Stimulated activated CD4-positive, alpha-beta T cell treated with anti-CD3 and anti-CD28 coated beads, Interleukin-12 subunit alpha, Interleukin-12 subunit beta, amount 100 ng/mL, for 24 hours (primary cell): ENCODE measurements around the gene ABCD1.

Experiments
- DNase-seq, 2 experiments: peaks; one replicate each; pipeline ENCODE4 v3.0.0-alpha.2; 2020; ENCODE audit warnings: low read depth in 2 of 2

ABCD1 gene

GRCh38 chrX:153762626-153763173 lies 38.0 kb downstream of the ABCD1 start:
- DNase-seq, result no peak

GRCh38 chrX:153763298-153763932 lies 38.8 kb downstream of the ABCD1 start:
- no peak for DNase-seq

GRCh38 chrX:153763989-153764755 lies 39.5 kb downstream of the ABCD1 start, which contains the start of gene PLXNB3:
TSS of gene PLXNB3 (plus strand) at chrX:153764249. CDS start at chrX:153765536, 1,287 bp downstream.
- DNase-seq, result peak; percentile 32 to 70

- no peak for DNase-seq
Observed at GRCh38 chrX:153764786-153765137, 40.1 kb downstream of the ABCD1 start.

DNA sequence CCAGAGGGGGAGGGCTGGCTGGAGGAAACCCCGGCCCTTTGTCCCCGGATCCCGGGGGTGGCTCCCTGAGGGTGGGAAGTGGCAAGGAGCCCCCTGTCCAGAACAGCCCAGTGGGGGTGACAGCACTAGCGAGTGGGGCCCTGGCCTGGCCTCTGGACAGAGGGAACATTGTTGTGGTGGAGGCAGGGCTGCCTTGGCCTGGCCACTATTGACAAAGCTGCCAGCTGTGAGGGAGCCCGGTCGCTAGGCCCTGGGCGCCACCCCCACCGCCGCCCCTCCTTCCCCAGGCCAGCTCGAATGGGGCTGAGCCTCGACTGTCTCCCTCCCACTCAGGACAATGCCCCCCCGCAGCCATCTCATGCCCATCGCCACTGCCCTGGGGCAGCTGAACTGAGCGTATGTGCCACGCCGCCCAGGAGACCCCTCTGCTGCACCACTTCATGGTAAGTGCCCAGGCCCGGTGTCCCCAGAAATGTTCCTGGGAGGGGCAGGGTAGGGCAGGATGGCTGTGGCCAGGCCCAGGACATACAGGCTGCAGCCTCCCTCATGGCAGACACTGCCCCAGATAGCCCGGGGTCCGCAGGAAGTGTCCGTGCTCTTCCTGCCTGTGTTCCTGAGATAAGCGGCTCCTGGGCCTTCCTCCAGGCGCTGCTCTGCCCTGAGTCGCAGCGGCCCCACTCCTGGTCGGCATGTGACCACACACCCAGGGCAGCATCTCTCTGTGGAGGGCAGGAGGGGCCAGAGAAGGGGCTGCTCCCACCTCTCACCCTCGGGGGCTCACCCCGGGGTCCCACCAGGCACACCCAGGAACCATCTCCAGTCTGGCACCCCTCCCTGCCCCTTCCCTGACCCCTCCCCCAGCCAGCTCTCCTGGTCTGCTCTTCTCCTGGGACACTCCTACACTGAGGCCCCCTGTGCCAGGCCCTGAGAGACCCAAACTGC lies 40.8 kb downstream of the ABCD1 start:
- DNase-seq, result no peak

DNA sequence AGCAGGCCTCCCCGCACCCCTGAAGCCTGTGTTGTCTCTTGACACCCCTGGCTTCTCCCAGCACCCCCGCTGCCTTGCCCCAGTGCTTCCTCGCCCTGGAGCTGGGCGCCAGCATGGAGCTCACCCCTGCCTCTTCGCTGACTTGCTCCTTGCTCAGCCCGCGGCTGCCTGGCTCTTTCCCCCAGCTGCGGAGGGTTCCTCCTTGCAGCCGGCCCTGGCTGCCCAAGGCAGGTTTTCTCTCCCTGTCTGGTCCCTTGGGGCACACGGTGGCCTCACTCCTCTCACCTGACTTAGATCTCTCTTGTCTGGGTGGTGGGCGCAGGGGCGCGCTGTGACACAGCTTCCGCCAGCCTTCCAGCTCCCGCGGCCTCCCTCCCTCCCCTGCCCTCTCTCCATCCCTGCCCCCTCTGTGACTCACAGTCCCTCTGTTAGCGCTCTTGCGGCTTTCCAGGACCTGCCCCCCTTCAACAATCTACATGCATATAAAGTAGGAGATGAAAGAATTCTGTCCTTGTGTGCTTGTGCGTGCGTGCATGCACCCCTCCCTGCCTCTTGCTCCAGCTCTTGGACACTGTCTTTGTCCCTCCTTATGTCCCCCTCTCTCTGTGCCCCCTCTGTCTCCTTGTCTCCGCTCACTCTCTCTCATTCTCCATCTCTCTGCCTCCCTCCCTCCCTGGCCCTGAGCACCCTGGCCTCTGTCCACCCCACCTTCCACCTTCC lies 41.6 kb downstream of the ABCD1 start:
- DNase-seq, result peak in 1 of 2 experiments; percentile 20

DNA sequence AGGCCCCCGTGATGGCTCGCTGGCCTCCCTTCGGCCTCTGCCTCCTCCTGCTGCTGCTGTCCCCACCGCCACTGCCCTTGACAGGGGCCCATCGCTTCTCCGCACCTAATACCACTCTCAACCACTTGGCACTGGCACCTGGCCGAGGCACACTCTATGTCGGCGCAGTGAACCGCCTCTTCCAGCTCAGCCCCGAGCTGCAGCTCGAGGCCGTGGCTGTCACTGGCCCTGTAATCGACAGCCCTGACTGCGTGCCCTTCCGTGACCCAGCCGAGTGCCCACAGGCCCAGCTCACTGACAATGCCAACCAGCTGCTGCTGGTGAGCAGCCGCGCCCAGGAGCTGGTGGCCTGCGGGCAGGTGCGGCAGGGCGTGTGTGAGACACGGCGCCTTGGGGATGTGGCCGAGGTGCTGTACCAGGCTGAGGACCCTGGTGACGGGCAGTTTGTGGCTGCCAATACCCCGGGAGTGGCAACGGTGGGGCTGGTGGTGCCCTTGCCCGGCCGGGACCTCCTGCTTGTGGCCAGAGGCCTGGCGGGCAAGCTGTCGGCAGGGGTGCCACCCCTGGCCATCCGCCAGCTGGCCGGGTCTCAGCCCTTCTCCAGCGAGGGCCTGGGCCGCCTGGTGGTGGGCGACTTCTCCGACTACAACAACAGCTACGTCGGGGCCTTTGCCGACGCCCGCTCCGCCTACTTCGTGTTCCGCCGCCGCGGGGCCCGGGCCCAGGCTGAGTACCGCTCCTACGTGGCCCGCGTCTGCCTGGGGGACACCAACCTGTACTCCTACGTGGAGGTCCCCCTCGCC lies 42.4 kb downstream of the ABCD1 start:
- no peak for DNase-seq

DNA sequence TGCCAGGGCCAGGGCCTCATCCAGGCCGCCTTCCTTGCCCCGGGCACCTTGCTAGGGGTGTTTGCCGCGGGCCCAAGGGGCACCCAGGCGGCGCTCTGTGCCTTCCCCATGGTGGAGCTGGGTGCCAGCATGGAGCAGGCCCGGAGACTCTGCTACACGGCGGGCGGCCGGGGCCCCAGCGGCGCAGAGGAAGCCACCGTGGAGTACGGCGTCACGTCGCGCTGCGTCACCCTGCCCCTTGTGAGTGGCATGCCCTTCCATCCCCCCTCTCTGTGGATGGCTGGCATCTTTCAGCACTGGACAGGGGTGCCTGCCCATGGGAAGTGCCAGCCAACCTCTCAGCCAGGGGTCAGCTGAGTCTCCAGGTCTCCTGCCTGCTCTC lies 43.0 kb downstream of the ABCD1 start:
- no peak for DNase-seq

DNA sequence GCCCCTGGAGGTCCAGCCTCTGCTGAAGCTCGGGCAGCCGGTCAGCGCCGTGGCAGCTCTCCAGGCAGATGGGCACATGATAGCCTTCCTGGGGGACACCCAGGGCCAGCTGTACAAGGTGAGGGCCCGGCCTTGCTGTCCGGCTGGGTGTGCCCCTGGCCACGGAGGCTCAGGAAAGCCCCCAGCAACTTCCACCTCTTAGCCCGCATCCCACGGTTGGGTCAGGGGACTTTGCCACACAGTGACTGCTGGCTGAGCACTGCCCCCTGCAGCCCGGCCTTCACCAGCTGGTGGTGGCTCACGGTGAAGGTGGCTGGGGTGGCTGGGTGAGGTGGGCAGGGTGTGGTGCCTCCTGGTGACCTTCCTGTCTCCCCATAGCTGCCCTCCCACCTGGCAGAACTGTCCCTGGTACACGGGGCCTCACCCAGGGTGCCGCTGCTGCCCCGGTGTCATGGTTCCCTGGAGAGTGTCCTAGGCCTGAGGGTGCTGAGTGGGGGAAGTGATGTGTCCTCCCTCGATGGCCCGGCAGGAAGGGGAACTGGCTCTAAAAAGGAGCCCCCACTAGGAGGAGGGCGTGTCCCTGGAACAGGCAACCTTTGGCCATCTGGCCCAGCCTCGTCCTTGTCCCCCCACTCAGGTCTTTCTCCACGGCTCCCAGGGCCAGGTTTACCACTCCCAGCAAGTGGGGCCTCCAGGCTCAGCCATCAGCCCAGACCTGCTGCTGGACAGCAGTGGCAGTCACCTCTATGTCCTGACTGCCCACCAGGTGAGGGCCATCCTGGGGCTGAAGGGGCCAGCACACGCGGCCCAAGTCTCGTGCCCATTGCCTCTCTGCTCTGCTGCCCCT lies 43.9 kb downstream of the ABCD1 start:
- no peak for DNase-seq

- DNase-seq, result no peak
Observed at GRCh38 chrX:153769158-153769864, 44.7 kb downstream of the ABCD1 start.

- no peak for DNase-seq
Observed at GRCh38 chrX:153769865-153770600, 45.4 kb downstream of the ABCD1 start.

- DNase-seq, result no peak
Observed at GRCh38 chrX:153770601-153771414, 46.2 kb downstream of the ABCD1 start.

DNA sequence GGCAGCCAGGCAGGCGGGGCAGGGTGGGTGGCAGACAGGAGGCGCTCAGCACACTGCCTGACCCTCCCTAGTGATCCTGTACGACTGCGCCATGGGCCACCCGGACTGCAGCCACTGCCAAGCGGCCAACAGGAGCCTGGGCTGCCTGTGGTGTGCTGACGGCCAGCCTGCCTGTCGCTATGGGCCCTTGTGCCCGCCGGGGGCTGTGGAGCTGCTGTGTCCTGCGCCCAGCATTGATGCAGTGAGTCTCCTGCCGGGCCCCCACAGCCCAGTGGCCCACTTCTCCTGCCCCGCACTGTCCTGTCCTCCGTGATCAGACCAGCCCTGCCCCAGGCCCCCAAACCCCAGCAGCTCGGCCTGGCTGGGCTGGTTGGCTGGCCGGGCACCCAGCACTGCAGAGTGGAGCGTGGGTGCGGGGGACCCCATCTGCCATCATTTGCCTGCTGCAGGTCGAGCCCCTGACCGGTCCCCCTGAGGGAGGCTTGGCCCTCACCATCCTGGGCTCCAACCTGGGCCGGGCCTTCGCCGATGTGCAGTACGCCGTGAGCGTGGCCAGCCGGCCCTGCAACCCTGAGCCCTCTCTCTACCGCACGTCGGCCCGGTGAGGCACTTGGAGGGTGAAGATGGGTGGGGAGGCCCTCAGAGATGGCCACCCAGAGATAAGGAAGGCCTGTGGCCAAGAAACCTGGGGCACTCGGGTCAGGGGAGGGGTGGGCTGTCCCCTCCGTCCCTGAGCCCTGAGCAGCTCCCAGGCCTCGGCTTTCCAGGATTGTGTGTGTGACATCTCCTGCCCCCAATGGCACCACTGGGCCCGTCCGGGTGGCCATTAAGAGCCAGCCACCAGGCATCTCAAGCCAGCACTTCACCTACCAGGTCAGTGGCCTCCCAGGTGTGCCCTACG lies 47.0 kb downstream of the ABCD1 start:
- DNase-seq, result no peak

DNA sequence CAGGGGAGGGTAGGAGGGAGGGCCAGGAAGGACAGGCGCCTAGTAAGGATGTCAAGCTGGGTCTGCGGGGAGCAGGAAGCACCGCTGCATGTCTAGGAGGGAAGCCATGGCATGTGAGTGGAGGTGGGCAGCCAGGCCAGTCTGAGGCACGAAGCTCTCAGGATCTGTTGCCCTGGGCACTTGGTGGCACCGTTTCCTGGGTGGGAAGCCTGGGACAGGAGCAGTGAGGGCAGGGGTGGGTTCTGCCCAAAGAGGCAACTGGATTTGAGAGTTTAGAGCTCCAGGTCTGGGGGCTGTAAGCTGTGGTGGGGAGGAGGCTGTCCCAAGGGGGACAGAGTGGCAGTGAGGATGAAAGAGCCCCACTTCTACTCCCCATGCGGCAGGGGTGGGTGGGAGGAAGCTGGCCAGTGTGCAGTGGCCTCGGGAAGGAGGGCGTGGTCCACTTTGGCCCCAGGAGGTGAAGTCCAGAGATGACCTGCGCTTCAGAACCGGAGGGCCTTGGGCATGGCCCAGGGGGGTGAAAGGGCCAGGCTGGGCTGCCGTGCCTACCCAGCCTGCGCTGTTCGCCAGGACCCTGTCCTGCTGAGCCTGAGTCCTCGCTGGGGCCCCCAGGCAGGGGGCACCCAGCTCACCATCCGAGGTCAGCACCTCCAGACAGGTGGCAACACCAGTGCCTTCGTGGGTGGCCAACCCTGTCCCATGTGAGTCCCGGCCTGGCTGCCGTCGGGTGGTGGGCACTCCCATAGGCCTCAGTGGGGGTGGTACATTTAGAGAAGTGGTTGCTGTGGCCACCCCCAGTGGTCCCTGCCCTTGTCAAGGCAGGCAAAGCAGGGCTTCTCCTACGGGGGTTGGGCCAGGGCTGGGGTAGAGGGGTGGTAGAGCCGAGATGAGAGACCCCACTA lies 47.9 kb downstream of the ABCD1 start:
- no peak for DNase-seq

DNA sequence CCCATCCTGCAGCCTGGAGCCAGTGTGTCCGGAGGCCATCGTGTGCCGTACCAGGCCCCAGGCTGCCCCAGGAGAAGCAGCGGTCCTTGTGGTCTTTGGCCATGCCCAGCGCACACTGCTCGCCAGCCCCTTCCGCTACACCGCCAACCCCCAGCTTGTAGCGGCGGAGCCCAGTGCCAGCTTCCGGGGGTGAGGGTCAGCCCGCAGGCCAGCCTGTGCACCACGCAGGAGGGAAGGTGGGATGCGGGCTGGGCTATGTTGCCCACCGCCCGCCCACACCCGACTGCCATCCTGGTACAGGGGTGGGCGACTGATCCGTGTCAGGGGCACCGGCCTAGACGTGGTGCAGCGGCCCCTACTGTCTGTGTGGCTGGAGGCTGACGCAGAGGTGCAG lies 48.6 kb downstream of the ABCD1 start:
- no peak for DNase-seq
